ENCODE measurements around the gene CNOT9. TPM values are rescaled to one million over a fixed set of nuclear protein-coding genes. Genes with fewer than 3 reads are reported as not detected.
A peak's percentile ranks its signal among the peaks of the same experiment; 100 is the strongest.

Gene CNOT9
- total and polyA plus RNA-seq, 2 of the 13 experiments (the other 11 are each of a cell fraction or from before 2014, with no cell fraction given) = 82.6 to 92.4 TPM

- TF ChIP-seq NFAT5 (CRISPR knock-in tag; IDR thresholded peaks at IDR 0.05) = peak; percentile 36
- TF ChIP-seq MLX (CRISPR knock-in tag; IDR thresholded peaks at IDR 0.05) = peak; percentile 43
- TF ChIP-seq ZFP37 (CRISPR knock-in tag; IDR thresholded peaks at IDR 0.05; ENCODE audit: borderline replicate concordance) = peak; percentile 95
- peak; percentile 93 for TF ChIP-seq NKX3-1 (CRISPR knock-in tag; IDR thresholded peaks at IDR 0.05)
- TF ChIP-seq ZSCAN12 (CRISPR knock-in tag; IDR thresholded peaks at IDR 0.05) = peak; percentile 90; the same call in 1 of the 2 replicates
- TF ChIP-seq REPIN1 (CRISPR knock-in tag; IDR thresholded peaks at IDR 0.05; ENCODE audit: borderline replicate concordance, low read depth) = peak; percentile 99
- no peak for TF ChIP-seq ZNF550 (CRISPR knock-in tag; IDR thresholded peaks at IDR 0.05; ENCODE audit: borderline replicate concordance)
- peak; percentile 92; the same call in 1 of the 2 replicates for TF ChIP-seq THAP9 (CRISPR knock-in tag; IDR thresholded peaks at IDR 0.05; ENCODE audit: borderline replicate concordance)
- TF ChIP-seq ZNF580 (CRISPR knock-in tag; IDR thresholded peaks at IDR 0.05; ENCODE audit: borderline replicate concordance, low read depth) = peak; percentile 96; the same call in 1 of the 2 replicates
- TF ChIP-seq STAG1 (CRISPR knock-in tag; IDR thresholded peaks at IDR 0.05) = no peak; the same call in 1 of the 2 replicates
- TF ChIP-seq ZNF251 (CRISPR knock-in tag; IDR thresholded peaks at IDR 0.05) = 0 out of 2 replicates have a peak, but pooled peaks have one; percentile 66
- peak; percentile 18; the same call in 1 of the 2 replicates for TF ChIP-seq UBTF (CRISPR knock-in tag; IDR thresholded peaks at IDR 0.05)
- peak; percentile 88 for TF ChIP-seq RCOR2 (CRISPR knock-in tag; IDR thresholded peaks at IDR 0.05)
- TF ChIP-seq ZNF335 (CRISPR knock-in tag; IDR thresholded peaks at IDR 0.05) = peak; percentile 92
These were observed at the start of gene CNOT9, which contains the start of gene USP37 (continued) for GRCh38 chr2:218568190-218569037.

All from HepG2 (cell line).